ENCODE data around the gene SORBS1. TPM values are rescaled to one million over a fixed set of nuclear protein-coding genes. Genes with fewer than 3 reads are reported as not detected.

The SORBS1 gene
- total RNA-seq, 1 experiment from 2014 or later = 39.9 TPM

DNA sequence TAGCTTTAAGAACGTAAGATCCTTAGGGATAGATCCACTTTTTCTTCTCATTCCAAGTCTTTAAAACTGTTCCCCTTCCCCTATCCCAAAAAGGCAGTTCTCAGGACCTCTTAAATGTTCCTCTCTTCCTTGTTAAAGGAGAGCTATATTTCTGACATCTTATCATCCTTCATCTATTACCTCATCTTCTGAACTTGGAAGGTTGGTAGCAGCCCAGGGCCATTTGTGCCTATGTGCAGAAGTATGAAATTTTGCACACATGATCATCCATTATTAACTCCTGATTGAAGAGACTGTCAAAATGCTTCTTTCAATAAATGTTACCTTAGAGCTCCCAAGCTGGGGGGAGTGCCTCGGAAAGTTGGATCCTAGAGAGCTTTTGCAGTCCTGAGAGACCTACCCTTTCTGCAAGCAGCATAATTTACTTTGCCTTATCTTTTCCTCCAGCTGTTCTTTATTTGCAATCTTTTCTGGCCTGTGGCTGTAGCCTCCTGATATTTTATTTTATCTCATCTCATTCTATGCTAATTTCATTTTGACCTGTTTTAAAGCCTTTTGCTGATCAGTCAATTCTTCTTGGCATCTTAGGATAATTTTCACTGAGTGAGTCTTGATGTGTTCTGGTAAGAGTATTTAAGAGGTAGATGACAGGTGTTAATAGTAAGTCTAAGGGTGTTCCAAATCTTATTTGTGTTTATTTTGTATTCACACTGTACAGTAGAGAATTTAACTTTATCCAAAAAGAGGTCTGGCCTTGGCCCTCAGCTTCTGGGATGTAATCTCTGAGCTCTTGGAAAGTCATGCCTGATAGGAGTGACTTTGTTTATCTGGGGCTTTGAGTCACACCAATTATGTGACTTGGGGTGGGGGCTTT, 135.3 kb downstream of the SORBS1 start:
- Mint-ChIP-seq H3K36me3 (no peaks in the 10 kb centered on the region), H3K4me1 (no peaks in the 10 kb centered on the region; the same call in 1 of the 2 replicates), H3K27ac (no peak overlapping the region), H3K9me3 (no peaks in the 10 kb centered on the region), H3K4me3 (no peak overlapping the region), H3K27me3 (ENCODE audit: low read depth) (no peaks in the 10 kb centered on the region)
- DNase-seq (ENCODE audit: low spot score) (no peak), ATAC-seq (no peak)
- no peak for TF ChIP-seq HMGA2 (CRISPR knock-in tag; IDR thresholded peaks at IDR 0.05)
- TF ChIP-seq, protein P1, sequence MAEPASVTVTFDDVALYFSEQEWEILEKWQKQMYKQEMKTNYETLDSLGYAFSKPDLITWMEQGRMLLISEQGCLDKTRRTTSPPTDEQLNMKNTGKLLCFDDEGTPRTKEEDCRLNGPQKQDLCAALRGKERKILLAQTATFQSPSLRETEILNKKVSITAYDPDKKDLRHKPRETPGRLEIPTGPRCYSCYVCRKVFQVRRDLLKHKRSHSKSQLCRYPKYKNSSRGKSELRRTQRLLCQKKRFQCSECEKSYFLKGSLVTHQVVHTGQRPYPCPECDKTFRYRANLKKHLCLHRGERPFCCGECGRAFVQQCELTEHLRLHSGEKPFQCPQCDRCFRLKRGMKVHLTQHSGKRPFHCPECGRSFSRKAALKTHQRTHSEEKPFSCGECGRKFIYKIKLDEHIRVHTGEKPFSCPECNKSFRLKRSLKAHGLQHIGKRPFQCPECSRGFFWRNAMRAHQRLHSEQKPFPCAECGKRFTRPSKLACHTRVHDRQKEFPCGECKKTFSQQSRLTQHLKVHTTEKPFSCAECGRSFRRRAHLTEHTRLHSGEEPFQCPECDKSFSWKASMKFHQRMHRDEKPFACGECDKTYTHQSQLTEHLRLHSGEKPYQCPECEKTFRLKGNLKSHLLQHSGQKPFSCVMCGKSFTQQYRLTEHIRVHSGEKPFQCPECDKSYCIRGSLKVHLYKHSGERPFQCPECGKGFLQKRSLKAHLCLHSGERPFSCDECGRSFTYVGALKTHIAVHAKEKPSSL (CRISPR knock-in tag; conservative IDR thresholded peaks at IDR 0.05) = no peak
- TF ChIP-seq, protein P2, sequence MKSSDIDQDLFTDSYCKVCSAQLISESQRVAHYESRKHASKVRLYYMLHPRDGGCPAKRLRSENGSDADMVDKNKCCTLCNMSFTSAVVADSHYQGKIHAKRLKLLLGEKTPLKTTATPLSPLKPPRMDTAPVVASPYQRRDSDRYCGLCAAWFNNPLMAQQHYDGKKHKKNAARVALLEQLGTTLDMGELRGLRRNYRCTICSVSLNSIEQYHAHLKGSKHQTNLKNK (CRISPR knock-in tag; IDR thresholded peaks at IDR 0.05) = no peak
- TF ChIP-seq OVOL2 (CRISPR knock-in tag; IDR thresholded peaks at IDR 0.05; ENCODE audit: borderline replicate concordance) = no peak
- no peak for TF ChIP-seq ZBTB43 (CRISPR knock-in tag; IDR thresholded peaks at IDR 0.05)
- no peak for TF ChIP-seq ZNF121 (CRISPR knock-in tag; IDR thresholded peaks at IDR 0.05)
- no peak for TF ChIP-seq ELF4 (CRISPR knock-in tag; IDR thresholded peaks at IDR 0.05; ENCODE audit: low read depth)
- TF ChIP-seq MAX (CRISPR knock-in tag; IDR thresholded peaks at IDR 0.05) = no peak
- no peak for TF ChIP-seq MLX (CRISPR knock-in tag; IDR thresholded peaks at IDR 0.05)
- TF ChIP-seq ZNF671 (CRISPR knock-in tag; IDR thresholded peaks at IDR 0.05) = no peak
- TF ChIP-seq NFE2L1 (CRISPR knock-in tag; IDR thresholded peaks at IDR 0.05) = no peak
- TF ChIP-seq AR (CRISPR knock-in tag; IDR thresholded peaks at IDR 0.05) = no peak
- TF ChIP-seq PREB (CRISPR knock-in tag; IDR thresholded peaks at IDR 0.05; ENCODE audit: borderline replicate concordance) = no peak
- no peak for TF ChIP-seq SOX15 (CRISPR knock-in tag; IDR thresholded peaks at IDR 0.05)
- TF ChIP-seq MYBL2 (CRISPR knock-in tag; IDR thresholded peaks at IDR 0.05) = no peak
- no peak for TF ChIP-seq NR1H2 (CRISPR knock-in tag; IDR thresholded peaks at IDR 0.05)
- TF ChIP-seq, protein P3, sequence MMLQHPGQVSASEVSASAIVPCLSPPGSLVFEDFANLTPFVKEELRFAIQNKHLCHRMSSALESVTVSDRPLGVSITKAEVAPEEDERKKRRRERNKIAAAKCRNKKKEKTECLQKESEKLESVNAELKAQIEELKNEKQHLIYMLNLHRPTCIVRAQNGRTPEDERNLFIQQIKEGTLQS (CRISPR knock-in tag; conservative IDR thresholded peaks at IDR 0.05) = no peak
- no peak for TF ChIP-seq JUN (CRISPR knock-in tag; IDR thresholded peaks at IDR 0.05)
- TF ChIP-seq, protein P4, sequence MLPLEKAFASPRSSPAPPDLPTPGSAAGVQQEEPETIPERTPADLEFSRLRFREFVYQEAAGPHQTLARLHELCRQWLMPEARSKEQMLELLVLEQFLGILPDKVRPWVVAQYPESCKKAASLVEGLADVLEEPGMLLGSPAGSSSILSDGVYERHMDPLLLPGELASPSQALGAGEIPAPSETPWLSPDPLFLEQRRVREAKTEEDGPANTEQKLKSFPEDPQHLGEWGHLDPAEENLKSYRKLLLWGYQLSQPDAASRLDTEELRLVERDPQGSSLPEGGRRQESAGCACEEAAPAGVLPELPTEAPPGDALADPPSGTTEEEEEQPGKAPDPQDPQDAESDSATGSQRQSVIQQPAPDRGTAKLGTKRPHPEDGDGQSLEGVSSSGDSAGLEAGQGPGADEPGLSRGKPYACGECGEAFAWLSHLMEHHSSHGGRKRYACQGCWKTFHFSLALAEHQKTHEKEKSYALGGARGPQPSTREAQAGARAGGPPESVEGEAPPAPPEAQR (CRISPR knock-in tag; IDR thresholded peaks at IDR 0.05) = no peak
- no peak for TF ChIP-seq NFATC4 (CRISPR knock-in tag; IDR thresholded peaks at IDR 0.05)
- CTCF ChIA-PET = interaction anchor here (1.0 to 1.8 kb wide), 3 partner anchors 21 to 179 kb away, joined by 3 to 8 read pairs (median 3); no protein-coding TSS in a partner anchor
- POLR2A ChIA-PET = no interaction called here

All from WTC11 (cell line).